Measurements from ENCODE around the gene PLA2G1B. TPM values are rescaled to one million over a fixed set of nuclear protein-coding genes. Genes with fewer than 3 reads are reported as not detected.

PLA2G1B gene
- total RNA-seq, 2 donors from 2014 or later: 6,971 to 11,984 TPM

DNA sequence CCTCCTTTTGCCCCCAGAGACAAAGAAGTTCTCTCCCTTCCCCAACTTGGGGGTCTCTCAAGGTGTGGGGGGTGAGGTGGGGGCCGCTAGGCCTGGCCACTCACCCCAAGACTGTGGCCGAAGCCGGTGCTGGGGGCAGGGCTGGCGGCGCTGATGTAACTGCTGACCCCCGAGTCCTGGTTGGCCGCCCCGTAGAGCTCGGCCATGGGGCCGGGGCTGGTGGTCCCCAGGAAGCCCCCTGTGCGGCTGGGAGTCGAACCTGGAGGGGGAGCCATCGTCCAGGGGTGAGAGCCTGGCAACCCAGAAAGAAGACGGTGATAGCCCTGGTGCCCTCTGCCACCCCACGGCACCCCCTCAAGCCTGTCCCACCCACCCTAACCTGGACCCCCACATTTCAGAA, 18.5 kb upstream of the PLA2G1B start:
- H3K9me3 ChIP-seq: no peaks in the 10 kb centered on the region
- TF ChIP-seq POLR2A (IDR thresholded peaks at IDR 0.05): no peak
- TF ChIP-seq, protein P1, sequence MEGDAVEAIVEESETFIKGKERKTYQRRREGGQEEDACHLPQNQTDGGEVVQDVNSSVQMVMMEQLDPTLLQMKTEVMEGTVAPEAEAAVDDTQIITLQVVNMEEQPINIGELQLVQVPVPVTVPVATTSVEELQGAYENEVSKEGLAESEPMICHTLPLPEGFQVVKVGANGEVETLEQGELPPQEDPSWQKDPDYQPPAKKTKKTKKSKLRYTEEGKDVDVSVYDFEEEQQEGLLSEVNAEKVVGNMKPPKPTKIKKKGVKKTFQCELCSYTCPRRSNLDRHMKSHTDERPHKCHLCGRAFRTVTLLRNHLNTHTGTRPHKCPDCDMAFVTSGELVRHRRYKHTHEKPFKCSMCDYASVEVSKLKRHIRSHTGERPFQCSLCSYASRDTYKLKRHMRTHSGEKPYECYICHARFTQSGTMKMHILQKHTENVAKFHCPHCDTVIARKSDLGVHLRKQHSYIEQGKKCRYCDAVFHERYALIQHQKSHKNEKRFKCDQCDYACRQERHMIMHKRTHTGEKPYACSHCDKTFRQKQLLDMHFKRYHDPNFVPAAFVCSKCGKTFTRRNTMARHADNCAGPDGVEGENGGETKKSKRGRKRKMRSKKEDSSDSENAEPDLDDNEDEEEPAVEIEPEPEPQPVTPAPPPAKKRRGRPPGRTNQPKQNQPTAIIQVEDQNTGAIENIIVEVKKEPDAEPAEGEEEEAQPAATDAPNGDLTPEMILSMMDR (IDR thresholded peaks at IDR 0.05): no peak
- H3K27ac ChIP-seq: no peak overlapping the region
- intact Hi-C loops (cut with DNase I): no loop called here
- WGBS, 2 donors: 76 to 90% methylated on average over 4 to 14 of the region's 15 CpGs
- no peaks in the 10 kb centered on the region for H3K36me3 ChIP-seq (replicated peaks in 1 of 2; ENCODE audit: insufficient read depth in 1 of 2, low read depth in 2 of 2)
- ATAC-seq (no peak), DNase-seq (no peak)
- H3K4me3 ChIP-seq: no peak overlapping the region
- H3K27me3 ChIP-seq: no peaks in the 10 kb centered on the region
- H3K4me1 ChIP-seq: peaks cover 31% of the 10 kb centered on the region

DNA sequence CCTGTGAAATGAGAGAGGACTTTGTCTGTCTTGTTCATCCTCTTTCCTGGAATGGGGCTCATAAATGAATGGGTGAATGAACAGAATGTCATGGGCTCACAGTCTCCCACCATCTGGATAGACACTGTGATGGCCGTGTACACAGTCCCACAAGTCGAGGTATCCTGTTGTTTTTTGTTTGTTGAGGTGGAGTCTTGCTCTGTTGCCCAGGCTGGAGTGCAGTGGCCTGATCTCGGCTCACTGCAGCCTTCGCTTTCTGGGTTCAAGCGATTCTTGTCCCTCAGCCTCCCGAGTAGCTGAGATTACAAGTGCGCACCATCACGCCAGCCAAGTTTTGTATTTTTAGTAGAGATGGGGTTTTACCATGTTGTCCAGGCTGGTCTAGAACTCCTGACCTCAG, 16.1 kb upstream of the PLA2G1B start:
- Histone ChIP-seq H3K9me3 (no peaks in the 10 kb centered on the region), H3K4me3 (no peak overlapping the region), H3K27me3 (no peaks in the 10 kb centered on the region), H3K27ac (no peak overlapping the region), H3K4me1 (peaks cover 10% of the 10 kb centered on the region), H3K36me3 (replicated peaks in 1 of 2; ENCODE audit: insufficient read depth in 1 of 2, low read depth in 2 of 2) (no peaks in the 10 kb centered on the region)
- ATAC-seq (no peak), DNase-seq (no peak)
- no peak for TF ChIP-seq POLR2A (IDR thresholded peaks at IDR 0.05)
- TF ChIP-seq, protein P1 (IDR thresholded peaks at IDR 0.05): no peak
- intact Hi-C loops (cut with DNase I): loop anchor here (5.0 kb wide), 1 partner anchor 89 kb away; no protein-coding TSS in a partner anchor
- 83 to 84% methylated on average over 6 to 8 of the region's 8 CpGs for WGBS, 2 donors

DNA sequence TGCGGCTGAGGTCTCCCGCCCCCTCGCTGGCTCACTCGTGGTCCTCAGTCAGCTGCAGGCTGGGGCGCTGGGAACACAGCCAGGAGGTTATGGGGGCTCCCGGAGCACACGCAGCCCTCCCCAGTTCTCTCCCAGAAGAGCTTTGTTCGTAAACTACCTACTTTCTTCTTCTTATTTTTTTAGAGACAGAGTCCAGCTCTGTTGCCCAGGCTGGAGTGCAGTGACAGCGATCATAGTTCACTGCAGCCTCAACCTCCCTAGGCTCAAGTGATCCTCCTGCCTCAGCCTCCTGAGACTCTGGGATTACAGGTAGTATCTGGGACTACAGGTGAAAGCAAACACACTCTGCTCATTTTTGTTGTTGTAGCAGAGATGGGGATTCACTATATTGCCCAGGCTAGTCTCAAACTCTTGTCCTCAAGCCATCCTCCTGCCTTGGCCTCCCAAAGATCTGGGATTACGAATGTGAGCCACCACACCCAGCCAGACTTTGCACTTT, 15.5 kb upstream of the PLA2G1B start:
- Histone ChIP-seq H3K27me3 (no peaks in the 10 kb centered on the region), H3K27ac (no peak overlapping the region), H3K4me3 (no peak overlapping the region), H3K9me3 (no peaks in the 10 kb centered on the region), H3K4me1 (peaks cover 10% of the 10 kb centered on the region), H3K36me3 (replicated peaks in 1 of 2; ENCODE audit: insufficient read depth in 1 of 2, low read depth in 2 of 2) (no peaks in the 10 kb centered on the region)
- DNase-seq (no peak), ATAC-seq (no peak)
- intact Hi-C loops (cut with DNase I): loop anchor here (5.0 kb wide), 1 partner anchor 89 kb away; no protein-coding TSS in a partner anchor
- no peak for TF ChIP-seq POLR2A (IDR thresholded peaks at IDR 0.05)
- TF ChIP-seq, protein P1 (IDR thresholded peaks at IDR 0.05): no peak
- WGBS, 2 donors: 81 to 87% methylated on average over 10 of the region's 10 CpGs

DNA sequence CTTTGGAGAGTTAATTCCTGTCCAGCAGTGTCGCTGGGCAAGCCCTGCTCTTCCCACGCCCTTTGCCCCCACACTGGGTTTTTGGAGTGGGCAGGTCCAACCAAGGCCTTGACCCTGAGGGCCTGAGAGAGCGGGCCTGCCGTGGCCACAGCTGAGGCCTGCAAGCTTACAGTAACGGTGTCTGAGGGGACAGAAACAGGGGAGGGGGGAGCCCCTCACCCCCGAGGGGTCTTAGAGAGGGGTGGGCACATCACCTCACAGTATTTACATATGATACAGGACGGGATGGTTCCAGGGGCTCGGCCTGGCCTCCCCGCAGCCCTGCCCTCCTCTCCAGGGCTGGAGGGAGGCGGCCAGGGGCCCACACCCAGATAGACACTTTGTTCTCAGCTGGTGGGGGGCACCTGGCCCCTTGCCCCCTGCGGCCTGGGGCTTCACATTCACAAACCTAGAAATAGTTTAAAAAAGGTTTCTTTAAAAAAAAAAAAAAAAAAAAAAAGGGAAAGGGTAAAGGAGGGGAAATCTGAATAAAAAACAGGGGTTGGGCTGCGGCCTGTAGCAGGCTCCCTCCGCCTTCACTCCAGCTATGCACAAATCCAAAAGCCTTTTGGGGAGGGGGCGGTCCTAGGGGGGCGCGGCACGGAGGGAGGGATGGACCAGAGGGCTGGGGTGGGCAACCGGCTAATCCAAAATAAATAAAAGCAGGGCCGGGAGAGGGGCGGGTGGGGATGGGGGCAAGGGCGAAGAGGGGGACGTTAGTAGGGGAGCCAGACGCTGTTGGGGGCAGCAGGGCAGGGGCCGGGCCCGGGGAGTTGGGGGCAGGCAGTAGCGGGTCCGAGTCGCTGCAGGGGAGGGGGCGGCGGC, 14.8 kb upstream of the PLA2G1B start:
- Histone ChIP-seq H3K4me3 (no peak overlapping the region), H3K27me3 (no peaks in the 10 kb centered on the region), H3K9me3 (no peaks in the 10 kb centered on the region), H3K36me3 (replicated peaks in 1 of 2; ENCODE audit: insufficient read depth in 1 of 2, low read depth in 2 of 2) (no peaks in the 10 kb centered on the region), H3K4me1 (peaks cover 7% of the 10 kb centered on the region), H3K27ac (no peak overlapping the region)
- WGBS, 2 donors: 61 to 70% methylated on average over 24 to 29 of the region's 30 CpGs
- intact Hi-C loops (cut with DNase I): loop anchor here (5.0 kb wide), 1 partner anchor 90 kb away; no protein-coding TSS in a partner anchor
- no peak for ATAC-seq
- TF ChIP-seq POLR2A (IDR thresholded peaks at IDR 0.05): no peak
- TF ChIP-seq, protein P1 (IDR thresholded peaks at IDR 0.05): no peak
- no peak for DNase-seq

Measured in body of pancreas (tissue), 4 donors.